Stimulated activated CD4-positive, alpha-beta T cell treated with anti-CD3 and anti-CD28 coated beads, Interleukin-1b, Interleukin-23, amount 100 ng/mL, for 48 hours (primary cell): Measurements from ENCODE around the gene SPCS1.

Source experiments
- DNase-seq: peaks from one replicate; pipeline ENCODE4 v3.0.0-alpha.2; 2020

SPCS1 gene

DNA sequence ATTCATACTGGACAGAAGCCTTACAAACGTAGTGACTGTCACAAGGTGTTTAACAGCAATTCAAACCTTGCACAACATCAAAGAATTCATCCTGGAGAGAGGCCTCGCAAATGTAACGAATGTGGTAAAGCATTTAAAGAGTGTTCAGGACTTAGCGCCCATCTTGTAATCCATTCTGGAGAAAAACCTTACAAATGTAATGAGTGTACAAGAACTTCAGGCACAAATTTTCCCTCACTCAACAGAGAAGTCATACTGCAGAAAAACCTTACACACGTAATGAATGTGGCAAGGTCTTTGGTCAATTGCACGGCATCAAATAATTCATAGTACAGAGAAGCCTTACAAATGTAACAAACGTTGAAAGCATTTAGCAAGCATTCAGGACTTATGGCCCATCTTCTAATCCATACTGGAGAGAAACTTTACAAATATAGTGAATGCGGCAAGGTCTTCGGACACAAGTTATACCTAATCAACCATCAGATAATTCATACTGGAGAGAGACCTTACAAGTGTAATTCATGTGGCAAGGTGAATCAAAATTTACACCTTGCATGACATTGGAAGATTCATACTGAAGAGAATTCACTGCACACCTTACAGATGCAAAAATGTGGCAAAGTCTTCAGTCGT is 27.5 kb downstream of the SPCS1 start:
- DNase-seq = no peak

DNA sequence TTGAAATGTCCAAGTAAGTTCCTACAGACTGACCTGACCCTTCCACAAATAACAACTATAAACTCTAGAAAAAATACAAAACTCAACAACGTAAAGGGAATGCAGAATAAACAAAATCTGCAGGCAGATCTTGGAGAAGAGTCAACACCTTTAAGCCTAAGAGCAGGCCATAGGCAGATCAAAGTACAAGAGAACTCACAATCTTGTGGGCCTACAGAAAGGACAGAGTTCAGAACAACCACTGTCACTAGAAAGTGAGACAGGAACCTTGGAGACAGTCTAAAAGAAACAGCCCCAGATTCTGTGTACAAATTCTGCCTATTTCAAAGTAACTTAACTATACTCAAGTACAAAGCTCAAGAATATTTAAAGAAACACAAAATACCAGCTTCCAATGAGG is 33.8 kb downstream of the SPCS1 start:
- DNase-seq = no peak

DNA sequence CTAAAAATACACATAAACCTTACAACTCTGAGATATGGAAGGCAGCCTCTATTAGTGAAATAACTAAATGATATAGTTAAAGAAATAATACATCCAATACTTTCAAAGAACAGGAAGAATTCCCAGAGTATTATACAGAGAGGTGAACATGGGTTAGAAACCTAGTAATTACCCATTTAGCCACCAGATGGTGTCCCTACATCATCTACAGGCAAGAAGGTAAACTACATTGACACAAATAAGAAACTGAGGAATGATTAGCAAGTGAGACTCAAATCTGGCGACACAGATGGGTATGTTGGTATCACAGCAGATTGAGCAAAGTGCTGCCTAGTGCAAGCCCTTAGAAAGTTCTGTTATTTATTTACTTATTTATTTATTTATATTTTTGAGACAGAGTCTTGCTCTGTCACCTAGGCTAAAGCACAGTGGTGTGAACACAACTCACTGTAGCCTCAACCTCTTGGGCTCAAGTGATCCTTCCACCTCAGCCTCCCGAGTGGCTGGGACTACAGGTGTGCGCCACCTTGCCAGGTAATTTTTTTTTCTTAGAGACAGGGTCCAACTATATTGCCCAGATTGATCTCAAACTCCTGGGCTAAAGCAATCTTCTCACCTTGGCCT is 36.6 kb downstream of the SPCS1 start:
- DNase-seq = no peak

DNA sequence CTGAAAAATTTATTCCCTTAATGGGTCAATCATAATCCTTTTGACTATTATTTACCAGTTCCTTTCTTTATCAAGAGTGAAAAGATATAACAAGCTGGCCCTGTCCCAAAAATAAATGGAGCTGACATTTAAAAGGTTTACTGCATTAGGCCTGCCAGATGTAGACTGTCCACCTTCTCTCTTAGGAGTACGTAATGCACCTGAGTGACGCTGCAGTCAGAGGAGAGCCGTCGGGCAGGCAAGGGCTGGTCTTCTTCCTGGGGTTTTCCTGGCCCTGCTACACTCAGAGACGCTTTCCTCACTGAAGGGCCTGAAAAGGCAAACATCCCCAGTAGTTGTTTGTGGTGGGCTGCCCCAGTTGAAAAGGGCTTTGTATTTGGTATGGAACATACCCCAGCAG is 37.2 kb downstream of the SPCS1 start:
- DNase-seq = no peak

DNA sequence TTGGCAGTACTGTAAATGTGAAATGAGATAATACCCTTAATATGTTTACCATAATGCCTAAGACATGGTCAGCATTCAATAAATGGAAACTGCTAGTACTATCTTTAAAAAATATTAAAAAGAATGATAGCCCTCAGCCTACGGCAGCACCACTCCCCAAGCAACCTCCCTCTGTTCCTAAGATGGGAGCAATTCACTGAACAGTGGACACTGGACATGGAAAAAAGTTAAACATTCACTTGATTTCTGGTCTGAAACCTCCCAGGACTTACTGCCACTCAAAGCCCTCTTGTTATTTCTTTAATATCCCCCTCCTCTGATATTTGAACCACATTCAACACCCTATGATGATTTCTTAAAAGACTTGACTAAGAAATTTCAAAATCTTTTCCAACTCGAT is 37.8 kb downstream of the SPCS1 start:
- no peak for DNase-seq

DNA sequence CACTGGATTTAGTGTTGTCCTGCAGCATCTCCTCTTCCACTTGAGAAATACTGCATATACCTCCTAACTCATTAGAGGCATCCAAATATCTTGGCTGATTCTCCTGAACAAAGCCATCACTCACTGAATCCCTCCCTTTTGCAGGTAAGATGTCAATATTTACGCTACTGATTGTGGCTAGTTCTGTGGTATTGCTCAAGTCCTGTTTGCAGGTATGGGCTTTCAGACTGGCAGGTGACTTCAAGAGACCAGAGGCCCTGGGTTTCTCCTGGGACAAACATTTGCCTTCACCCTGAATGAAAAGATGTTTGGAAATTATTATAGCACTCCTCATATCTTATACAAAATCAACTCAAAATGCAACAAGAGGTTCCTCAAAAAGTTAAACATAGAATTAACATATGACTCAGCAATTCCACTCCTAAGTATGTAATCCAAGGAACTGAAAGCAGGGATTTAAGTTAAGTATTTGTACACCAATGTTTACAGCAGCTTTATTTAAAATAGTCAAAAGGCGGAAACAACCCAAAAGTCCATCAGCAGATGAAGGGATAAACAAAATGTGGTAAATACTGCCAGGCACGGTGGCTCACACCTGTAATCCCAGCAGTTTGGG is 46.2 kb downstream of the SPCS1 start:
- DNase-seq = no peak

DNA sequence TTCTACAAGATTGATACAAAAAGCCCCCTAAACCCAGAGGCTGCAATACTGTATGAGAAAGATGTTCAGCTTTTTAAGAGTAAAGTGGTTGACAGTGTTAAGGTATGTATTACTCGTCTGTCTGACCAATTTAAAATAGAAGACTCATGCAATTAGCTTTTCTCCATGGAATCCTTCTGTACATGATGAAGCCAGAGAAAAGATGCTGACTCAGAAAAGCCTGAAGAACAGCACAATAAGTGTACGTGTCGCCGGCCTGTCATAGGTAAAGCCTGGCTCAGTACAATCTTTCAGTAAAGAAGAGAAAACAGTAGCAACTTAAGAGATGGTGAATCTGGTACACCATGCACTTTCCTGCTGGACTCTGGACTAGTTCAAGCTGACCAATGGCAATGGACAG is 48.5 kb downstream of the SPCS1 start:
- no peak for DNase-seq

DNA sequence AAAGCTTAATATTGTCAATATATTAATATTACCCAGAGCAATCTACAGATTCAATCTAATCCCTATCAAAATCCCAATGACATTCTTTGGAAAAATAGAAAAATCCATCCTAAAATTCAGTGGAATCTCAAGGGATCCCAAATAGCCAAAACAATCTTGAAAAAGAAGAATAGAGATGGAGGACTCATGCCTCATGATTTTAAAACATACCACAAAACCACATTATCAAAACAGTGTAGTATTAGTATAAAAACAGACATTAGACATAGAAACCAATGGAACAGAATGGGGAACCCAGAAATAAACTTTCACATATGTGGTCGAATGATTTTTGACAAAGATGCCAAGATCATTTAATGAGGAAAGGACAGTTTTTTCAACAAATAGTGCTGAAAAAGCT is 50.2 kb downstream of the SPCS1 start:
- no peak for DNase-seq
